HG03457 (cell line): ENCODE data around the gene PPFIA2.
A peak's percentile ranks its signal among the peaks of the same experiment; 100 is the strongest.

Experiments used
- ATAC-seq: cut with Tn5 transposase; IDR thresholded peaks from one replicate; pipeline ENCODE4 v1.9.1; 2021; ENCODE audit warnings: moderate number of reproducible peaks; ENCODE audit not compliant: unreplicated experiment

Gene PPFIA2

DNA sequence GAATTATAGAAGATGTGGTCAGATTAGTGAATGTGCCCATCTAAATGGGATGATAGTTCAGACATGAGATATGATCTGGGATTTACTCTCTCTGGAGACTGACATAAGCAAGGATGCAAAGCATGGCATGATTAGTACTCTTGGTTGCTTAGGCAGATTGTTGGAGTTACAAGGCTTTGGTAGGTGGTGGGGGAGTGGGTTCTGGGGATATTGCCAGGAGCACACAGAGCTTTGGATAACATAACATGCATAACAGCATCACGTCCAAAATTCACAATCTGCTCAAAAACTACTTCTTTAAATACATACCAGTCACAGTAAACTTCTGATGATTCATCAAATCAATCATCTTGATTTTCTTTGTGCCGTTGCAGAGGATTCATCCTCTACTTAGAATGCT is 393.9 kb downstream of the PPFIA2 start:
- no peak for ATAC-seq

DNA sequence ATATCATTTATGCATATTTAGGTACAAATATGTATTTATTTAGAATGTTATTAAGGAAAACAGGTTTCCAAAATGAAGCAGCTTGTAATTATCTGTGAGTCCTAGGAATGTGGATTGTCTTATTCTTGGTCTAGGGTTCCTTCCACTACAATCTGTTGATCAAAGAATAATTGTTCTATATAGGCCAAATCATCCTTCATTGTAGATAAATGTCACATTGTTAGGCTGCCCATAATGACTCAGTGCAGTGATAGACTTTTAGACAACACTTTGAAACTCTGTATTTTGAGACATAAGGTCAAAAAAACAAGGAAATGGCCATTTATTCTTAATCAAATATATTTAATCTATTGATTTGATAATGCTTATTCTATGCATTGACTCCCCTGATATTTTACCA is 398.2 kb downstream of the PPFIA2 start:
- no peak for ATAC-seq

DNA sequence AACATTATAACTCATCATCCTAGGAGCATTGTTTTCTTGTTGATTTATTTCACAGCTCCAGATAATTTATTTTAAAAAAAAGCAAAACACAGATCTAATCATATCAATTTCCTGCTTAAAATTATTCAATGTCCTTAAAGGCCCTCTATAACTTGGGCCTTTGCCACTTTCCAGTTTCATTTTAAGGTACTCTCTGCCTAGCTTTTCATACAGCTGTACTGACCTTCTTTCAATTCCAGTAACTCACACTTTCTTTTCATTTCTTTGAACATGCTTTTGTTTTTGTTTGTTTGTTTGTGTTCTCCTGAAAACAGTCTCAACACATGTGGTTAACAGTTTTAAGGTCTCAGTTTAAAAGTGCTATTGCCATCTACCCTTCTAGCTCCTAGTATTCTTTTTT is 399.4 kb downstream of the PPFIA2 start:
- ATAC-seq = no peak

DNA sequence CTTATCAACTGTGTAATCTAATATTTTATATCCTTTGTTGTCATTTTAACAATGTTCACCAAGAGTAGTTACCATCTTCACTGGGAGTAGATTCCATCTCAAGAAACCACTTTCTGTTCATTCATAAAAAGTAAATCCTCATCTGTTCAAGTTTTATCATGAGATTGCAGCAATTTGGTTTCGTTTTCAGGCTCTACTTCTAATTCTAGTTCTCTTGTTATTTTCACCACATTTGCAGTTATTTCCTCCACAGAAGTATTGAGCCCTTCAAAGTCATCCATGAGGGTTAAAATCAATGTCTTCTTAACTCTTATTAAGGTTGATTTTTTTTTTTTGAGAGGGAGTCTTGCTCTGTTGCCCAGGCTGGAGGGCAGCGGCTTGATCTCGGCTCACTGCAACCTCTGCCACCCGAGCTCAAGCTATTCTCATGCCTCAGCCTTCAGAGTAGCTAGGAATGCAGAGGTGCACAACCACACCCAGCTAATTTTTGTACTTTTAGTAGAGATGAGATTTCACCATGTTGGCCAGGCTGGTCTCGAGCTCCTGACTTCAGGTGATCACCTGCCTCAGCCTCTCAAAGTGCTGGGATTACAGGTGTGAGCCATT is 404.7 kb downstream of the PPFIA2 start:
- ATAC-seq = no peak

DNA sequence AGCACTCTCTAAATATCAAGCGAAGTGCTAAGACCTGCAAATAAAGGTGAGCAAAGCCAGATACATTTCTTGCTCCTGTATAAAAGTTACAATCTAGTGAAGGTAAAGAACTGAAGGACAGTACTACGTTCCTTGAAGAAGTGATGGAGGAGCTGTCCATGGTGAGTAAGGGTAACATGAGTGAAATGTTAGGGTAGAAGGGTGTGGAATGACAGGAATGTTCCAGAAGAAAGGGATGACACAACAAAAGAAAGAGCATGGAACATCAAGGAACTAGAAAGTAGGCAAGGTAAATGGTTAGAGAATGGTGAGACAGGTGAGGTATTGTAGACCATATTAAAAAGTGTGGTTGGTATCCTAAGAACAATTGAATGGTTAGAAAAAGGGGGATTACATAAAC is 408.8 kb downstream of the PPFIA2 start:
- no peak for ATAC-seq

DNA sequence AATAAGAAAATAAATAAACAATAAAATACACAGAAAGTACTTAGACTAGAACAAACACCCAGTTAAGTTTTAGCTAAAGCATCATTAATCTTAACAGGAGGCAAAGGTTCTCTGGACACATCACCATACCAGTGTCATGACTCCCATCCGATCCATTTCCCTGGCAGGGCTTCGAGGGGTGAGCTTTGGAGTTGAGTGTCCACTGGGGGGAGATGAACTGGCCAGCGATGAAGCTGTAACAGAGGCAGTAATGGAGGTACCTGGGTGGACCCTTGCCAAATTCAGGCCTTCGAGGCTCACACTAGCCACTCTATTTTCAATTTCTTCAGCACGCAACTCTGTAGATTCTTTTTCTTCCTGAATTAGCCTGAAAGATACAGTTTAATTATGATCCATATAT is 411.7 kb downstream of the PPFIA2 start:
- no peak for ATAC-seq

DNA sequence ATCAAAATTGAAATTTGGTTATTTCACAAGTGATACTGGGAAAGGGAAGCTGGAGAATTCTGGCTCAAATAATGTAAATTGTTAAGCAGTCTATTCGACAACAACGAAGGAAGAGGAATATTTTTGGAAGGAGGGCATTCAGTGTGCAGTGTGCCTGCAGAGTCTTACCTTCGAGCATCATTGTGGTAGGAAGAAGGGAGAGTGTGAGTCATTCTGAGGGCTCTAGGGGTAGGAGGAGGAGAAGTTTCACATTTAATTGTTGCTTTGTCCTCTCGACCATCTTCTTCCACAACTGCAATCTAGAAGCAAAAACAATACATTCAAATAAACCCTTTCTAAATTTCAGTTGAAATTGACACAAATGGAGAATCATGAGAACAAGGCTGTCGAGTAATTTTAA is 418.2 kb downstream of the PPFIA2 start:
- no peak for ATAC-seq

DNA sequence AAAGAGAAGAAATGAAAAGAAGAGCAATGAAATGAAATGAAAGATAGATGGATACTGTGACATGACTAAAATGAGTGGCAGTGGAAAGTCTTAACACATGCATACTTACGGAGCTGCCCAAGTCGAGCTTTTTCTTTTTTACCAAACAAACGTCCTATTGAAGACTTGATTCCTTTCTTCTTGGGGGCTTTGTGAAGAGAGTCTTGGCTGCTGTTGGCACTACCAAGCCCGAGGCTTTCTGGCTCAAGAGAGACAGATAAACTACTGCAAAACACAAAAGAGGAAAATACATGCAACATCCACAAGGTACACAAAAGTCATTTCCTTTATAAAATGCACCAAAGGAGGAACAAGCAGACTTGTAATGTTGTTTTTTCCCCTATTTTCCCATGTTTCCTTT is 420.1 kb downstream of the PPFIA2 start:
- ATAC-seq = no peak

DNA sequence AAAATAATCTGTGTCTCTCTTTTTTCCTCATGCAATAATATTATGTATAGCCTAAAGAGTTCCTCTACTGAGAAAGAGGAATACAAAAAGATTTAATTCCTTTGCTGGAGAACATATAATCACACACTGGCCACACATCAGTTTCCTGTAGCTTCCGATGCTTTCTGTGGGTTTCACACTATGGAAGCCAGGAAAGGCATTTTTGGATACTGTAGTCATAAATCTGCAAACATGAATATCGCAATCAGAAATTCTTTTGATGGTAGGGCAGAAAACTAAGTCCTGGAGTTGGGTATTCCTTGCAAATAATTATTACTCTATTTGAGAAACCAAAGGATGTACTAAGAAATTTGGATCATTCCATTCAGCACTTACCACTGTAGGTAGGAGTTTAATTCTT is 421.3 kb downstream of the PPFIA2 start:
- no peak for ATAC-seq

DNA sequence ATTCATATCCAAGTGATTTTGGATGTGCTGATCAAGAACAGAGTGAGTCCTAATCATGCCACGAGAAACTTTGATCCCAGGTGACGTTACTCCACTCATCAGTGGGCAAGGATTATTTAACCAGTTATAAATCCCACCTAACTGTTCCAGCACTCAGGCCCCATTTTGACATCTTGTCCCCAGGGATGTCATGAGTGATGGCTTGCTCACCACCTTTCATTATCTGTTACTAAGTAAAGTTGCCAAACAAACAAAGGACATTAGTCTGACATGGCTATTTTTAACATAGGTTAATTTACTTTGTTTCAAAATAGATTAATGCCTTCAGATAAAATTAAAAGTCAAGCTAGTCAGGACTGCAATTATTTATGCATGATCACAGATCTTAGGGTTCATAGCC is 425.3 kb downstream of the PPFIA2 start:
- ATAC-seq = no peak

DNA sequence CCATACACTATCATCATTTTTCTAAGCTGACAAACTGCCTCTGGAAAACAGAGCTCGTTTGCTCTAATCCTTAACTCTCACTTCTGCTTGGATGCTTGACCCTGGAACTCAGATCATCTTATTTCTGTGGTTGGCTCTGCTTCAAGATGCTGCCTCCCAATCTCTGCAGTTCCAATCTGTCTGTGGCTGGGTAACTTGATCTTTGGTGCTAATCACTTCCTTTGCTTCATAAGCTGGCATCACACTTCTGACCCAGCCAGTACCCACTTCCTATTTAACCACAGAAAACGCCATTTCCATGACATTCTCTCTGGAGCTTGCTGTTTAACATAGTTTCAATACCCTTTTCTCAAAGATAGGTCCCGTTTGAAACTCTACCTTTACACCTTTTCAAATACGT is 427.1 kb downstream of the PPFIA2 start:
- no peak for ATAC-seq

DNA sequence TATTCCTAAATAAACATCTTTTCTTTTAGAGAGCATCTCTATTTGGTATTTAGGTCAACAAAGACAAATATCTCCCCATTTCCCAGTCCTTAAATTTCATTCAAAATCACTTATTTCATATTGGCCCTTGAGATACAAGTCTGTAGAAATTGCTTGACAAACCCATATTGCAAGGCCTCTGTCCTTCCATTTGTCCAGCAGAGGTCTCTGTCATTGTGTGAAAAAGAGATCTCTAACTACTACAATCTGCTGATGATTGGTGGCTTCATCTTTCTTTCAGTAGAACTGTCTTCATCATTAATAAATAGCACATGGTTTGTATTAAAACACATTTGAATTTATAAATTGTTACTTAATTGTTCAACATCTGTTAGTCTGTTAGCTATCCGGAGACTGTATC is 428.7 kb downstream of the PPFIA2 start:
- ATAC-seq = no peak

DNA sequence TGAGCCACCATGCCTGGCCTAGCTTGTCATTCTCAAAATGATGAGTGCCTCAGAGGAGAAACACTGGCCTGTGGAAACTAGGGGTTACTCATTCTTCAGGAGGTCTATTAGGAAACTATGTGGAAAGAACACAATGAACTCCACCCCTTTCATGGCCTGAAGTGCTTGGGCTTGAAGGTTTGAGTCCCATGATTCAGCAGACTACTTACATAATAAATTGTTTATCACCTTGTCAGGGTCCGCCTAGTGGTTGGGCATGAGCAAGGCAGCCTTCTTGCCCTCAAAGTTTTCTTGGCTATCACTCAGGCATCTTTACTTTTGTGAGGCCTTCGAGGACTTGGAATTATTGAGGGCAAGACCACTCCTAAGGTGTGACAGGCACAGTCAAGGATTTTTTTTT is 430.1 kb downstream of the PPFIA2 start:
- peak; percentile 75 for ATAC-seq

DNA sequence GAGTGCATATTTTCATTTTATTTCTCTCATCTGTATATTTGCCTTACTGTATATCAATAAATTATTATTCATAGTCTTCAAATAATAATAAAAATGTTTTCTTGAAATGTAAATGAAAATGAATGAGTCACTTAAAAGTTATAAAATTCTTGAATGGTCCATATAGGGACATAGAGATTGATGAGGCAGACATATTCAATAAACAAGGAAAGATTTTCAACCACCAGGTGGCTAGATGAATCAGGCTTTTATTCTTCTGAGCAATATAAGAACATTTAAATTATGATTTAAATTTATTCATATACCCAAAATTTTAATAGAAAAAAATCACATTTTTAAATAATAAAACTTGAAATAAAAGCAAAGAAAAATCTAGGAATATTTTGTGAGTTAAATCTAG is 431.7 kb downstream of the PPFIA2 start:
- ATAC-seq = no peak

DNA sequence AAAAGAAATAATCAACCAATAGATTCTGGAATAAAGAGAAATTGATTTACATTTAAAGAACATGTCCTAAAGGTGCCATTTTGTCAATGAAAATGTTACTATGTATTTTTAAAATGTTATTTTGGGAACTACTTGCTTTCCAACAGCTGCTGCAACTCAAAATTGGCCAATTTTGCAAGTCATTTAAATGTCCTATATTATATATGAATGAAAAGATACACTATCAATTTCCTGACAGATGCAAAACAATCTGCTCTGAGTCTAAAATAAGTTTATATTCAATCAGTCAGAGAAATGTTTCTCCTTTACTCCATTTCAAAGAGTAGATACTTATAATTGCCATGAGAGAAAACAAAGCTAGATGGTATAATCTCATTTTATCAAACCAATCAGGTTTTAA is 434.1 kb downstream of the PPFIA2 start:
- ATAC-seq = no peak

DNA sequence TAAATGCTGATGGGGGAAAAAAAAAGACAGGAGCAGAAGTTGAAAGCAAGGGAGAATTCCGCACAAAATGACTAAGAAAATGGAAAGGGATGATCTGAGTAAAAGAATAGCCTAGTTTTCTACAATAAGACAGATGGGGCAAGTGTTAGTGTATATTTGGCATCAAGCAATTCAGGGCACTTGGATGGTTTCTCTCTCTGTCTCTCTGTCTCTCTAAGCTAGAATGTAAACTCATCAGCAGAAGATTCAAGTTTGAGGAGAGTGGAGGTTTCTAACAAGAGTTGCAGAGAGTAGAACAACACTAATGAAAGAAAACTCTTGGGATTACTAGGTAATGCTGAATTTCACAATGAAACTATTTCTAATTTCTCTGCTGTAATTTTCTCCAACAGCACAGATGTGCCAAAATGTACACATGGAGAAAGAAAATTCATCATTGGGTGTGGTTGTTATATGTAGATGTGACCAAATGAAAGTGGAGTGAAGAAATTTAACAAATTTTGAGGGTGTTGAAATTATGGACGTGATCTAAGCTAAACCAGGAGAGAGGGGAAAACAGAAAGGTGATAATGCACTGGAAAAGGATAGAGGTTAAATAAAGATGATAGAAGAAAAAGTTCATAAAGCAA is 444.1 kb downstream of the PPFIA2 start:
- ATAC-seq = no peak

DNA sequence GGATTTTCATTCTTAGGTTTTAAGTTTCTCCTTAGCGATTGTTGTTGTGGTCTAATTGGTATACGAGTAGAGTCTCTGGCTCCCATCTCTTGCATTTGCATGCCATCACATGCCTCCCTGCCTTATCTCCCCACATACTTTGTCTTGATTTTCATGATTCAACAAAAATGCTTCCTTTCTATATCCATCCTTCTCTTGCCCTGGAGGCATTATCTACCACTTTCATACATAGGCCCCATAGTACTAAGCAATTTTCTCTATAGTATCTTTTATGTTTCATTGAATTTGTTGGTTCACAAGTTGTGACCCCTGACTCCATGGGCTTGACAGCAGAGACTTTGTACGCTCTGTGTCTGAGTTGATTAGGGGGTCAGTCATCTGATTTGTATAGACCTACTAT is 455.2 kb downstream of the PPFIA2 start:
- ATAC-seq = no peak

DNA sequence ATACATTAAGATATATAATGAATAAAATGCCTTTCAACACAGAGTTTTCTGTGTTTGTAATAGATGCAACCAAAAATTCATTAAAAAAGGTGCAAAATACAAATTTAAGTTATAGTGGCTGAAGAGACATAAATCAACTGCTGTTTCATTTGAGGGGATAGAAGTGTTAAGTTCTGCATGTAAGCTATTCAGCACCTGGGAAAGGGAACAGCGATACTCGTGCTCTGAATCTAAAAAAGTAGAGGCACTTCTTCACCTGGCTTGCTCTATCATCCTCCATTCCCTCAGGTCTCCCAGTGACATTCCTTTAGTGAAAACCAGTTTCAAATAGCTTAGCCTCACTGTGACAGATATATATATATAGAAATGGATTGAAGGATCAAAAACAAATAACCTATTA is 458.7 kb downstream of the PPFIA2 start:
- no peak for ATAC-seq

DNA sequence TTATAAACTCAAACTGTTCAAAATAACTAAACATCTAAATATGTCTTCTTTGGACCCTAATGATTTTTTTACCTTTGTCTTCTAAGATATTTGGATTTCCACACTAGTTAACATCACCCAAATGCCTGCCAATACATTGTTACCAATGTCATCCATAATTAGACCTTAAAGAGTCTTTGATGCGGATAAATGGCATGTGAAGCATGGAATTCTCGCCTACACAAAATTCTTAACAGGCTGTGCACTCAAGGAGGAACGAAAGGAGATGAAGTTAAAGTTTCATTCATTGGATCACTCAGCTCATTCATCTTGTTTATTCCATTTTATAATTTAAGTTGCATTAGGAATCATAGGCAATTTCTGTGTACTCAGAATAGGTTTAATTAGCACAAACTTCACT is 461.5 kb downstream of the PPFIA2 start:
- ATAC-seq = no peak

DNA sequence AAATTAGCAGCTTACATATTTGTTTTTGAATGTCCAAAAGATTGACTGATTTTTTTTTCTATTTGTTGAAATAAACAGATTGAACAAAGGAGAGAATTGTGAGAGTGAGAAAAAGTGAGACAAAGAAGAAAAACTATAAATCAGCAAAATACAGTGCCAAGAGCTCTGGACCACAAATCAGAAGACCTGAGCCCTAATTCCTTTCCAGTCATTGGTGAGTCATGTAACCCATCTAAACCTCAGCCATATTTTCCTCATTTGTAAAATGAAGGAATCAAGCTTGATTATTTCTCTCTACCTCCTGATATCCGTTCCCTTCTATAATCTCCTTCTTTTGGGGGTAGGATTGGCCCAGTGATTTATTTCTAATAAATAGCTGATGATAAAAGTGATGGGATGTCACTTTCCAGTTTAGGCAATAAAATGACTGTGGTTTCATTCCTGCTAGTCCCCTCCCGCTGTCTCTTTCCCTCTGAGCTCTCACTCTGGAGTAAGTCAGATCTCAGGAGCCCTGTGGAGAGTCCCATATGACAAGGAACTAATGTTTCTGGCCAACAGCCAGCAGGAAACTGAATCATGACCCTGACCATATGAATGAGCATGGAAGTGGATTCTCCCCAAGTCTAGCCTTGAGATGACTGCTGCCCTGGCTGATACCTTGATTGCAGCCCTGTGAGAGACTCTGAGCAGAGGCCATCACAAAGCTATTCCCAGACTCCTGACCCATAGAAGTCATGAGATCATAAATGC is 462.4 kb downstream of the PPFIA2 start:
- no peak for ATAC-seq

DNA sequence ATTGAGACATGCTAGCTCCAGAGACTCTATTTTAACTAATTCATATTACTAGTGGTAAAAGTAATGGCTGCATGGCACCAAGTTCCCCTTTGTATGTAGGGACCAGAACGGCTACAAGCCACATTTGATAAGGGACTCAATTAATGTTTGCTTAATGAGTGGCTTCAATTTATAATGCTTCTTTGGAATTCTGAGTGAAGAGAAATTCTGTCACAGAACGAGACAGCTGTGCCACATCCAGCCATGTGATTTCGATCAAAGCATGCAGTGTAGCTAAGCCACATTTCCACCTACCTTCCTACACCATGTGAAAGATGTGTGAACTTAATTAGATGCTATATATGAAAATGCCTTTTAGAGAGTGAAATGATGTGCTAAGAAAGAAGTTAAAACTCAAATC is 463.9 kb downstream of the PPFIA2 start:
- no peak for ATAC-seq

DNA sequence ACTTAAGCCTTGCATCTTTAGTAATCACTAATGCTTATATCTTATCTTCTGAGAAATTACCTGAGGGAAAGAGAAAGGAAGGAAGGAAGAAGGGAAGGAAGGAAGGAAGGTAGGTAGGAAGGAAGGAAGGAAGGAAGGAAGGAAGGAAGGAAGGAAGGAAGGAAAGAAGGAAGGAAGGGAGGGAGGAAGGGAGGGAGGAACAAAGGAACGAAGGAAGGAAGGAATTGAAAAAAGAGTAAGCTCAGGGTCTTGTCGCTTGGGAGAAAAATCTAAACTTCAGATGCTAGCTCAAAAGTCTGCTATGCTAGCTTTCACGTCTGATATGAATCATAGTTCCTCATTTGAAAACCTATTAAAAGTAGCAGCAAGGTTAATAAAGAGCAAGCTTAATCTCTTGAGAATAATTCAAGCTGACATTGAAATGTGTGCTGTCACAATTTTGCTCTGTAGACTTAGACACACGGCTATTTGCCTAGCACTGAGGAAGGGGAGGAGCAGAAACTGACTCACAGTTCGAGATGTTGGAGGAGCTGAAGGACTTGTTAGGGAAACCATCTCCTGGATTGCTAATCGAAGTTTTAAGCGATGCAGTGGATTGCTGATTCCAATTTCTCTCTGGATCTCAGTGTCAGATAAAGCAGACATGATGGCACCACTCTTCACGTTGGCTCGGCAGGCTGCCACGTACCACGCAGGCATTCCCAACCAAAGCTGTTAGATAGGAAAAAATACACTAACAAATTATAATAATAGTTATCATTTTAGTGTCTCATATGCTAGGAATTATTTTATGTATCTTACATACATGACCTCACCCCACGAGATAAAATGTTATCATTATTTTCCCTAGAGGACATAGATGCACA is 464.6 kb downstream of the PPFIA2 start:
- no peak for ATAC-seq
